Right cardiac atrium (tissue), 5 donors: ENCODE data around the gene KRTCAP2. TPM values are rescaled to one million over a fixed set of nuclear protein-coding genes. Genes with fewer than 3 reads are reported as not detected.

Source experiments
- ATAC-seq, 2 donors: fragments of 200-7000 bp; cut with Tn5 transposase; one replicate each; pipeline versions ENCODE4 v1.8.0 to v1.9.1; 2020; ENCODE audit warnings: moderate library complexity in 2 of 2, mild to moderate bottlenecking in 1 of 2
- DNase-seq, 3 donors: peaks; one replicate each; pipeline ENCODE4 v3.0.0-alpha.2; 2020
- H3K27ac ChIP-seq: one replicate; pipeline ENCODE4 v1.5.1; 2013; ENCODE audit warnings: mild to moderate bottlenecking, low read length, control low read depth, moderate library complexity
- H3K27me3 ChIP-seq: one replicate; pipeline ENCODE4 v1.6.1; 2013; ENCODE audit not compliant: control insufficient read depth, insufficient read depth
- H3K4me1 ChIP-seq: one replicate; pipeline ENCODE4 v1.6.1; 2013; ENCODE audit warnings: low read length; ENCODE audit not compliant: control insufficient read depth, insufficient read depth
- H3K4me3 ChIP-seq: one replicate; pipeline ENCODE4 v1.5.1; 2013; ENCODE audit warnings: low read length, control low read depth
- H3K9me3 ChIP-seq: one replicate; pipeline ENCODE4 v1.6.1; 2013; ENCODE audit warnings: low read length; ENCODE audit not compliant: control insufficient read depth
- WGBS: extraction: QIAGEN DNeasy Blood & Tissue Kit; methylation state at CpG from one replicate; pipeline ENCODE4 v1.1.7; 2013; 5-methylcytosine and 5-hydroxymethylcytosine counted together
- intact Hi-C, 4 donors: fragments of 100-400 bp; cut with DNase I; formaldehyde crosslinking; loops; one replicate each; pipeline versions ENCODE4 v1.11.0 to v1.14.0; 2022 to 2023
- polyA plus RNA-seq: library from polyadenylated mRNA; stranded (reverse); fragments of 200-250 nt; gene quantifications from one replicate; pipeline ENCODE4 v1.2.3, GENCODE V29; 2013
- total RNA-seq, 4 donors: library from RNA; stranded (reverse); fragmentation: NEBNext Ultra II Directional; extraction: Animal tissue kit (Norgen Biotek cat#: 25700); gene quantifications; one replicate each; pipeline ENCODE4 v1.2.1, GENCODE V29; 2021
- donor health status: healthy with polysubstance abuse.
- donor health status: DM: no; HTN: yes; CAD: no.
- donor health status: DM: no; HTN: no; CAD: no.
- donor health status: DM: no; HTN: yes; CAD: no; lungs with severe emphysema.
- donor health status: DM: yes; HTN: yes; CAD: no.

KRTCAP2 gene
- total and polyA plus RNA-seq, 5 donors: 122 to 217 (median 137) TPM

DNA sequence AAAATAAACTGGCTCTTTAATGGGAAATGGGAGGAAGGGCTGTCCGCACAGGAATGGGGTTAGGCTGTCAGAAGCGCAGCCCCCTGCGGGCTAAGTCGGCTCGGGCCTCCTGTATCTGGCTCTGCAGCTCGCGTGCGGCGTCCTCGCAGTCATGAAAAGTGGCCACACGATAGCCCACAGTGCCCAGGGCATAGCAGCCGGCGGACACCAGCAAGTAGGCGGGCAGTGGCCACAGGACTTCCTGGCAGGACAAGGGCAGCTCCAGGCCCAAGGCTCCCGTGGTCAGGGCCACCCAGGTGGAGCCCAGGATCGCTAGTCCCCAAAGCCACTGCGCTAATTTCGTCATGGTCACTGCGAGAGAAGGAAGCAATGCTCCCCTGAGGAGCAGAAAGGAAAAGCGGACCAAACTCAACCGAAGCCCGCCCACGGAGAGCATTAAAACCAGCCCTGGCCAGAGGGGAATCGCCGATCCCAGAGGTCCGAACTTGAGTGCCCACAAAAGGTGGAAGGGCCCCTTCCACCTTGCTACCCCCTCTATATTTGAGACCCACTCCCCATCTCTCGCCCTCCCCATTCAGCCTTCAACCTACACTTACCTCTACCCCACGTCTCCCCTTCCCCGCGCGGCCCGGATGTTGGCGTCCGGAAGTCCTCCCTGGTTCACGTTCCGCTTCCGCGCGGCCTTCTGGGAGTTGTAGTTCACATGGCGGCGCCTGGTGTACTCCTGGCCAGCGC is 33.0 kb downstream of the KRTCAP2 start, which contains the start of gene DPM3:
Gene DPM3, minus strand, starts transcription at position 637 of the 735 bp plus-strand sequence. Its CDS starts 291 bp downstream, at position 346.
- peak; percentile 92 to 96 (median 95) for DNase-seq
- WGBS: under 1% methylated on average over 42 of the region's 42 CpGs

DNA sequence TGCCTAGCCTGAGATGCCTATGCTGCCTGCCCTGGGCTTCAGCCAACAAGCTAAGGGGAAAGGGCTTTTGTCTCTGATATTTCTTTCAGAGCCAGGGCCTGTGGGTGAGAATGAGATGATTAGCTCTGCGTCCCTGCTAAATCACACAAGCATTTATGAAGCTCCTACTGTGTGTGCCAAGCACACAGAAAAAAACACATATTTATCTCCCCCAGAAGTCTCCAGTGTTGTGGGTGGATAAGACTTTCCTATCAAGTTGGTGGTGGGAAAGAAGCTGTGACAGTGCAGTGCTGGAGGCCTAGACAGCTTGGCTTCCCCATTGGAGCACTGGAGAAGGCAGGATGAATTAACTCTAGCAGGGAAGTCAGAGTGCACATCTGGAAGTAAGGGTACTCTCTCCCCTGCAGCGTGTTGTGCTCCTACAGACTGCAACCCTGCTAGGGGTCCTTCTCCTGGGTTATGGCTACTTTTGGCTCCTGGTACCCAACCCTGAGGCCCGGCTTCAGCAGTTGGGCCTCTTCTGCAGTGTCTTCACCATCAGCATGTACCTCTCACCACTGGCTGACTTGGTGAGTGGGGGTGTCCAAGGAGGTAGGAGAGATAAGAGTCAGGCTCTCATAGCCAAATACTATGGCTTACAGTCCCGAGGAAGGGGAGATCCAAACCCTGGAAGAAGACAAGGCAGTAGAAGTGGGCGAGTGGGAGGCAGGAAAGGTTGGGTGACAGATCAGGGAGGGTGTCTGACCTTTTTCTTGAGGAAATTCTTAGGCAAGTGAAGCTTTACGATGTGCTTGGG is 35.8 kb downstream of the KRTCAP2 start:
- no peak for ATAC-seq
- intact Hi-C loops: no loop called here
- Histone ChIP-seq H3K27ac (peak overlapping the region; percentile 4), H3K9me3 (no peaks in the 10 kb centered on the region), H3K27me3 (no peaks in the 10 kb centered on the region), H3K4me1 (peaks cover 7% of the 10 kb centered on the region), H3K4me3 (no peak overlapping the region)
- no peak for DNase-seq
- WGBS: 76% methylated on average over 6 of the region's 6 CpGs

More for the DNA sequence above, 33.0 kb downstream of the KRTCAP2 start, which contains the start of gene DPM3:
- Histone ChIP-seq H3K9me3 (no peaks in the 10 kb centered on the region), H3K27me3 (no peaks in the 10 kb centered on the region), H3K4me3 (peak within 1 kb of the TSS; percentile 86), H3K4me1 (peaks cover 4% of the 10 kb centered on the region), H3K27ac (peak within 1 kb of the TSS; percentile 69)
- intact Hi-C loops: no loop called here
- ATAC-seq: peak; percentile 79 to 82

DNA sequence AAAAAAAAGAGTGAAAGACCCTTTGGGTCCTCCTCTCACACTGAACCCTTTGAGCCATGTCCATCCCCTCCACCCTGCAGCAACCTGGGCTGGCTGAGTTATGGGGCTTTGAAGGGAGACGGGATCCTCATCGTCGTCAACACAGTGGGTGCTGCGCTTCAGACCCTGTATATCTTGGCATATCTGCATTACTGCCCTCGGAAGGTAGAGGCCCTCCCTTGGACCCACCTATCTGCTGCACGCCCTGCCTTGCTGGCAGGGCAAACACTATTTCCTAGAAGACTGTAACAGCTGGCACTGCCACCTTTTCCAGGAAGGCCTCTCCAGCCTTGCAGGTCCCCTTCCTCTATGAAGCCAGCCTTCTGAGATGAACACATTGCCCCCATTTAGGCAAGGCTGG is 36.4 kb downstream of the KRTCAP2 start:
- no peaks in the 10 kb centered on the region for H3K27me3 ChIP-seq
- no peak for DNase-seq
- no peaks in the 10 kb centered on the region for H3K9me3 ChIP-seq
- 38% methylated on average over 6 of the region's 6 CpGs for WGBS
- intact Hi-C loops: no loop called here
- H3K27ac ChIP-seq: peak overlapping the region; percentile 4
- no peak for ATAC-seq
- H3K4me1 ChIP-seq: peaks cover 7% of the 10 kb centered on the region
- no peak overlapping the region for H3K4me3 ChIP-seq

GRCh38 chr1:155135415-155136028 is 37.6 kb downstream of the KRTCAP2 start, which contains the start of gene SLC50A1:
Gene SLC50A1, plus strand, starts transcription at chr1:155135852. Its CDS starts 60 bp downstream, at chr1:155135912.
- no peaks in the 10 kb centered on the region for H3K9me3 ChIP-seq
- WGBS: under 1% methylated on average over 52 of the region's 52 CpGs
- peak within 1 kb of the TSS; percentile 96 for H3K27ac ChIP-seq
- DNase-seq (peak; percentile 96 to 98 (median 98)), ATAC-seq (peak; percentile 93 to 95)
- H3K4me3 ChIP-seq: peak within 1 kb of the TSS; percentile 59
- H3K4me1 ChIP-seq: peaks cover 7% of the 10 kb centered on the region
- no peaks in the 10 kb centered on the region for H3K27me3 ChIP-seq
- intact Hi-C loops: no loop called here

- WGBS: 3% methylated on average over 18 of the region's 18 CpGs
- H3K9me3 ChIP-seq: no peaks in the 10 kb centered on the region
- DNase-seq (peak; percentile 92 to 95 (median 93)), ATAC-seq (peak; percentile 77 to 90)
- peak overlapping the region; percentile 59 for H3K4me3 ChIP-seq
- H3K27me3 ChIP-seq: no peaks in the 10 kb centered on the region
- peaks cover 7% of the 10 kb centered on the region for H3K4me1 ChIP-seq
- peak overlapping the region; percentile 95 for H3K27ac ChIP-seq
- intact Hi-C loops: no loop called here
These were observed 38.2 kb downstream of the KRTCAP2 start for GRCh38 chr1:155134880-155135414.

GRCh38 chr1:155134322-155134721 is 38.8 kb downstream of the KRTCAP2 start:
- WGBS: 46% methylated on average over 1 of the region's 1 CpG
- H3K9me3 ChIP-seq: no peaks in the 10 kb centered on the region
- intact Hi-C loops: no loop called here
- H3K27me3 ChIP-seq: no peaks in the 10 kb centered on the region
- peaks cover 7% of the 10 kb centered on the region for H3K4me1 ChIP-seq
- DNase-seq (no peak), ATAC-seq (no peak)
- H3K4me3 ChIP-seq: no peak overlapping the region
- H3K27ac ChIP-seq: peak overlapping the region; percentile 28

DNA sequence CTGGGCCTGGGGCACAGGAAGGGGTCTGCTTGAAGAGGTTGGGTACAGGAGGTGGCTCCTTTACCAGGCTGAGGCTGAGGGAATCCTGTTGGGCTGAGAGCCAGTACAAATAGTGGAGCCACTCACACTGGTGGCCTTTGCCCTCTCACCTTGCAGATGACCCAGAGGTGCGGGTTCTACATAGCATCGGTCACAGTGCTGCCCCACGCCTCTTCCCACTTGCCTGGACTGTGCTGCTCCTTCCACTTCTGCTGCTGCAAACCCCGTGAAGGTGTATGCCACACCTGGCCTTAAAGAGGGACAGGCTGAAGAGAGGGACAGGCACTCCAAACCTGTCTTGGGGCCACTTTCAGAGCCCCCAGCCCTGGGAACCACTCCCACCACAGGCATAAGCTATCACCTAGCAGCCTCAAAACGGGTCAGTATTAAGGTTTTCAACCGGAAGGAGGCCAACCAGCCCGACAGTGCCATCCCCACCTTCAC is 39.3 kb downstream of the KRTCAP2 start:
- H3K4me1 ChIP-seq: peaks cover 7% of the 10 kb centered on the region
- WGBS: 72% methylated on average over 7 of the region's 7 CpGs
- no peak for DNase-seq
- no peak for ATAC-seq
- intact Hi-C loops: no loop called here
- H3K4me3 ChIP-seq: no peak overlapping the region
- H3K9me3 ChIP-seq: no peaks in the 10 kb centered on the region
- no peaks in the 10 kb centered on the region for H3K27me3 ChIP-seq
- H3K27ac ChIP-seq: no peak overlapping the region

GRCh38 chr1:155131856-155132255 is 41.2 kb downstream of the KRTCAP2 start:
- WGBS: 46% methylated on average over 2 of the region's 2 CpGs
- intact Hi-C loops: no loop called here

DNA sequence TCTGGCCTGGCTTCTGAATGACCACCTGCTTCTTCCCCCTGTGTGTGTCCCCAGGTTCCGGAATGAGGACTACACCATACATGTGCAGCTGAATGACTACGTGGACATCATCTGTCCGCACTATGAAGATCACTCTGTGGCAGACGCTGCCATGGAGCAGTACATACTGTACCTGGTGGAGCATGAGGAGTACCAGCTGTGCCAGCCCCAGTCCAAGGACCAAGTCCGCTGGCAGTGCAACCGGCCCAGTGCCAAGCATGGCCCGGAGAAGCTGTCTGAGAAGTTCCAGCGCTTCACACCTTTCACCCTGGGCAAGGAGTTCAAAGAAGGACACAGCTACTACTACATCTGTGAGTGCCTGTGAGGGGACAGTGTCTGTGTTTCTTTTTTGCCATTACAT is 41.8 kb downstream of the KRTCAP2 start:
- intact Hi-C loops: no loop called here
- peak; percentile 43 to 78 (median 68) for DNase-seq
- Histone ChIP-seq H3K4me3 (peak overlapping the region; percentile 79), H3K27ac (peak overlapping the region; percentile 49), H3K4me1 (peaks cover 3% of the 10 kb centered on the region), H3K9me3 (no peaks in the 10 kb centered on the region), H3K27me3 (no peaks in the 10 kb centered on the region)
- WGBS: 65% methylated on average over 8 of the region's 8 CpGs
- ATAC-seq: no peak

More at GRCh38 chr1:155131856-155132255, 41.2 kb downstream of the KRTCAP2 start:
- ATAC-seq: no peak
- Histone ChIP-seq H3K9me3 (no peaks in the 10 kb centered on the region), H3K27ac (peak overlapping the region; percentile 49), H3K27me3 (no peaks in the 10 kb centered on the region), H3K4me1 (peaks cover 6% of the 10 kb centered on the region), H3K4me3 (no peak overlapping the region)
- DNase-seq: no peak

DNA sequence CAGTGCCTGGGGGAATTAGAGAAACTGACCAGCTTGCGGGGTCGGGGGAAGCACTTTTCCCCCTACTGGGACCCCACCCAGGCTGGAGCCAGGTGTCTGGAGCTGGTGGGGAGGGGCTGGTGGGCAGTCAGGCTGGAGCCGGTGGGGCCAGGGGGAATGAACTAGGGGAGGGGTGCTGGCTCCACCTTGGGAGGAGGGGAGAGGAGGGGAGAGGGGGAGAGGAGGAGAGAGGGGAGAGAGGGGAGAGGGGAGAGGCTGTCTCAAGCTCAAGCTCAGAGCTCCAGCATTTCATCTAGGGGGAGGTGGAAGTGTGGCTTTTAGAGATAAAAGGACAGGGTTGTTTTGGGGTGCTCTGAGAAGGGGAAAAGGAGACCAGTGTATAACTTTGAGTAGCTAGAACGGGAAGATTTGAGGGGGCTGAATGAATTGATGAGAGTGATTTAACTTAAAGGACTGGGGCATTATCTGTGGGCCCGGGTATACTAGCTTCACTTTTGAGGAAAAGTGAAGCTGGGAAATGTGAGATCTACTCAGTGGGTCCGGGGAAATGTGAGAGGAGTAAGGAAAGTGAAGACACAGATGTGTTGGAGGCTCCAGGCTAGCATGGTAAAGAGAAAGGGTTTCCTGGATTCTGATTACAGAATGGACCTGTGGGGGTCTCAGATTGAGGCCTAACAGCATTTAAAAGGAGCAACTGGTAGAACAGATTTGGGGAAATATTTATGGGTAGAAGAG is 42.7 kb downstream of the KRTCAP2 start:
- DNase-seq (no peak), ATAC-seq (no peak)
- WGBS: 28% methylated on average over 6 of the region's 6 CpGs
- Histone ChIP-seq H3K27me3 (no peaks in the 10 kb centered on the region), H3K27ac (peak overlapping the region; percentile 81), H3K9me3 (no peaks in the 10 kb centered on the region), H3K4me3 (peak overlapping the region; percentile 79), H3K4me1 (peaks cover 3% of the 10 kb centered on the region)
- intact Hi-C loops: no loop called here
